NT2/D1 (cell line): ENCODE data around the gene CEP170.
"Not testable (repeated sequence)": the region's sequence is repeated elsewhere in the genome, so short reads cannot be mapped to it uniquely, and the experiment has no call there.

Experiments
- SUZ12 ChIP-seq: IDR thresholded peaks from 2 replicates; pipeline ENCODE4 v1.6.1; 2011; ENCODE audit not compliant: insufficient read length, insufficient read depth; ENCODE audit errors: extremely low read depth
- YY1 ChIP-seq: IDR thresholded peaks from 2 replicates; pipeline ENCODE4 v1.6.1; 2011; ENCODE audit not compliant: insufficient read length, insufficient read depth
- ZNF274 ChIP-seq: IDR thresholded peaks from 2 replicates; pipeline ENCODE4 v1.6.1; 2011; ENCODE audit warnings: mild to moderate bottlenecking, low read depth, low read length

- not testable (repeated sequence) for TF ChIP-seq SUZ12, ZNF274, YY1
These were observed 149.3 kb downstream of the CEP170 start for GRCh38 chr1:243105652-243106332.
